Activated T-helper 2 cell treated with anti-CD3 and anti-CD28 coated beads, Interferon-gamma antibody, Interleukin-2, Interleukin-4, amounts not matched to agents 10 μg/mL and 5 μg/mL and 100 μg/mL, durations not matched to agents 14 hours and 24 hours and 36 hours (primary cell): ENCODE data around the gene CTRB1. TPM values are rescaled to one million over a fixed set of nuclear protein-coding genes. Genes with fewer than 3 reads are reported as not detected.
"Not testable (repeated sequence)": the region's sequence is repeated elsewhere in the genome, so short reads cannot be mapped to it uniquely, and the experiment has no call there.

ENCODE experiments used
- DNase-seq: peaks from one replicate; pipeline ENCODE4 v3.0.0; 2021; ENCODE audit warnings: low spot score
- H3K27ac Mint-ChIP-seq: one replicate; pipeline ENCODE4 v1.8.0; 2021; ENCODE audit warnings: mixed read lengths
- H3K27me3 Mint-ChIP-seq: one replicate; pipeline ENCODE4 v1.8.0; 2021; ENCODE audit warnings: low read depth, mixed read lengths
- H3K36me3 Mint-ChIP-seq: one replicate; pipeline ENCODE4 v1.8.0; 2021; ENCODE audit warnings: low read depth, mixed read lengths
- H3K4me1 Mint-ChIP-seq: one replicate; pipeline ENCODE4 v1.8.0; 2021; ENCODE audit warnings: low read depth, mixed read lengths
- H3K4me3 Mint-ChIP-seq: one replicate; pipeline ENCODE4 v1.8.0; 2021; ENCODE audit warnings: low read depth, mild to moderate bottlenecking, moderate library complexity, mixed read lengths
- H3K9me3 Mint-ChIP-seq: one replicate; pipeline ENCODE4 v1.8.0; 2021; ENCODE audit warnings: mixed read lengths
- intact Hi-C: fragments of 100-400 bp; cut with micrococcal nuclease; formaldehyde crosslinking; loops from one replicate; pipeline ENCODE4 v1.15.1; 2023
- total RNA-seq: library from RNA; stranded (reverse); gene quantifications from 2 replicates; pipeline ENCODE4 v1.2.3, GENCODE V29; 2022

CTRB1 gene
- total RNA-seq, 1 donor from 2014 or later = not detected

- no peak for DNase-seq
- intact Hi-C loops = loop anchor here (5.0 kb wide), 2 partner anchors 36 to 266 kb away; partner anchors contain the start of gene TMEM170A
- H3K9me3 Mint-ChIP-seq = no peaks in the 10 kb centered on the region
- H3K4me1 Mint-ChIP-seq = peaks cover 1% of the 10 kb centered on the region
- no peak overlapping the region for H3K4me3 Mint-ChIP-seq
- no peaks in the 10 kb centered on the region for H3K36me3 Mint-ChIP-seq
- no peak overlapping the region for H3K27ac Mint-ChIP-seq
- H3K27me3 Mint-ChIP-seq = peaks cover 30% of the 10 kb centered on the region
Observed at GRCh38 chr16:75195811-75196790, 22.7 kb upstream of the CTRB1 start.

GRCh38 chr16:75196836-75197235 lies 22.0 kb upstream of the CTRB1 start:
- Mint-ChIP-seq H3K4me1 (peaks cover 1% of the 10 kb centered on the region), H3K27me3 (peaks cover 34% of the 10 kb centered on the region), H3K27ac (no peak overlapping the region), H3K36me3 (no peaks in the 10 kb centered on the region), H3K4me3 (no peak overlapping the region), H3K9me3 (no peaks in the 10 kb centered on the region)
- DNase-seq = no peak
- intact Hi-C loops = loop anchor here (5.0 kb wide), 2 partner anchors 35 to 265 kb away; partner anchors contain the start of gene TMEM170A

GRCh38 chr16:75197522-75198134 lies 21.2 kb upstream of the CTRB1 start:
- Mint-ChIP-seq H3K36me3 (no peaks in the 10 kb centered on the region), H3K4me3 (no peak overlapping the region), H3K27ac (no peak overlapping the region), H3K4me1 (peaks cover 1% of the 10 kb centered on the region), H3K9me3 (no peaks in the 10 kb centered on the region), H3K27me3 (peaks cover 33% of the 10 kb centered on the region)
- DNase-seq = no peak
- intact Hi-C loops = loop anchor here (5.0 kb wide), 2 partner anchors 35 to 265 kb away; partner anchors contain the start of gene TMEM170A

GRCh38 chr16:75198135-75198600 lies 20.6 kb upstream of the CTRB1 start:
- no peak overlapping the region for H3K4me3 Mint-ChIP-seq
- intact Hi-C loops = loop anchor here (5.0 kb wide), 2 partner anchors 34 to 264 kb away; partner anchors contain the start of gene TMEM170A
- H3K4me1 Mint-ChIP-seq = peaks cover 1% of the 10 kb centered on the region
- no peaks in the 10 kb centered on the region for H3K36me3 Mint-ChIP-seq
- no peak for DNase-seq
- no peak overlapping the region for H3K27ac Mint-ChIP-seq
- H3K27me3 Mint-ChIP-seq = peaks cover 29% of the 10 kb centered on the region
- no peaks in the 10 kb centered on the region for H3K9me3 Mint-ChIP-seq

GRCh38 chr16:75202069-75202590 lies 16.7 kb upstream of the CTRB1 start:
- intact Hi-C loops = no loop called here
- H3K9me3 Mint-ChIP-seq = no peaks in the 10 kb centered on the region
- H3K27me3 Mint-ChIP-seq = peaks cover 22% of the 10 kb centered on the region
- no peak overlapping the region for H3K4me3 Mint-ChIP-seq
- no peak overlapping the region for H3K27ac Mint-ChIP-seq
- H3K4me1 Mint-ChIP-seq = peaks cover 1% of the 10 kb centered on the region
- DNase-seq = no peak
- H3K36me3 Mint-ChIP-seq = no peaks in the 10 kb centered on the region

- no peaks in the 10 kb centered on the region for H3K9me3 Mint-ChIP-seq
- H3K4me1 Mint-ChIP-seq = peaks cover 1% of the 10 kb centered on the region
- H3K4me3 Mint-ChIP-seq = no peak overlapping the region
- no peak for DNase-seq
- no peaks in the 10 kb centered on the region for H3K36me3 Mint-ChIP-seq
- H3K27ac Mint-ChIP-seq = no peak overlapping the region
- H3K27me3 Mint-ChIP-seq = peaks cover 14% of the 10 kb centered on the region
- intact Hi-C loops = no loop called here
Observed at GRCh38 chr16:75203096-75203495, 15.7 kb upstream of the CTRB1 start.

- Mint-ChIP-seq H3K27ac (no peak overlapping the region), H3K27me3 (peaks cover 10% of the 10 kb centered on the region), H3K4me3 (no peak overlapping the region), H3K4me1 (peaks cover 1% of the 10 kb centered on the region), H3K36me3 (no peaks in the 10 kb centered on the region), H3K9me3 (no peaks in the 10 kb centered on the region)
- intact Hi-C loops = no loop called here
- DNase-seq = no peak
Observed at GRCh38 chr16:75203667-75204409, 14.9 kb upstream of the CTRB1 start.

- intact Hi-C loops = no loop called here
- Mint-ChIP-seq H3K27ac (no peak overlapping the region), H3K36me3 (no peaks in the 10 kb centered on the region), H3K9me3 (no peaks in the 10 kb centered on the region), H3K4me3 (no peak overlapping the region), H3K27me3 (peaks cover 10% of the 10 kb centered on the region), H3K4me1 (peaks cover 1% of the 10 kb centered on the region)
- DNase-seq = no peak
Observed at GRCh38 chr16:75204410-75204758, 14.4 kb upstream of the CTRB1 start.

GRCh38 chr16:75204905-75205304 lies 13.9 kb upstream of the CTRB1 start:
- H3K27ac Mint-ChIP-seq, DNase-seq, H3K9me3 Mint-ChIP-seq, intact Hi-C loops, H3K27me3 Mint-ChIP-seq, H3K36me3 Mint-ChIP-seq, H3K4me3 Mint-ChIP-seq, H3K4me1 Mint-ChIP-seq: not testable (repeated sequence)

- DNase-seq, H3K4me1 Mint-ChIP-seq, H3K36me3 Mint-ChIP-seq, H3K4me3 Mint-ChIP-seq, H3K9me3 Mint-ChIP-seq, H3K27me3 Mint-ChIP-seq, intact Hi-C loops, H3K27ac Mint-ChIP-seq: not testable (repeated sequence)
Observed at GRCh38 chr16:75205438-75205837, 13.3 kb upstream of the CTRB1 start.

- intact Hi-C loops = loop anchor here (2.0 kb wide), 1 partner anchor 19 kb away; no protein-coding TSS in a partner anchor
- not testable (repeated sequence) for DNase-seq, H3K36me3 Mint-ChIP-seq, H3K9me3 Mint-ChIP-seq, H3K4me3 Mint-ChIP-seq, H3K4me1 Mint-ChIP-seq, H3K27me3 Mint-ChIP-seq, H3K27ac Mint-ChIP-seq
Observed at GRCh38 chr16:75205961-75206748, 12.6 kb upstream of the CTRB1 start.
